ENCODE data around the gene INTS15.

GRCh38 chr7:6571160-6571779, 18.6 kb upstream of the INTS15 start:
- TF ChIP-seq SMC3 (conservative IDR thresholded peaks at IDR 0.05; ENCODE audit: poor library complexity), result no peak
- TF ChIP-seq CTCF (IDR thresholded peaks at IDR 0.05; ENCODE audit: poor library complexity, severe bottlenecking), result no peak
- TF ChIP-seq EZH2 (IDR thresholded peaks at IDR 0.05; ENCODE audit: borderline replicate concordance, insufficient read depth, low read length, poor library complexity, severe bottlenecking), result no peak
- TF ChIP-seq POLR2AphosphoS5 (IDR thresholded peaks at IDR 0.05), result no peak
- TF ChIP-seq MXI1 (conservative IDR thresholded peaks at IDR 0.05; ENCODE audit: poor library complexity, severe bottlenecking), result no peak
